Right kidney (tissue), 1 donor: ENCODE data around the gene IFT52.

Source experiments
- DNase-seq: peaks from one replicate; pipeline ENCODE4 v3.0.0-alpha.2; 2016

Gene IFT52

DNA sequence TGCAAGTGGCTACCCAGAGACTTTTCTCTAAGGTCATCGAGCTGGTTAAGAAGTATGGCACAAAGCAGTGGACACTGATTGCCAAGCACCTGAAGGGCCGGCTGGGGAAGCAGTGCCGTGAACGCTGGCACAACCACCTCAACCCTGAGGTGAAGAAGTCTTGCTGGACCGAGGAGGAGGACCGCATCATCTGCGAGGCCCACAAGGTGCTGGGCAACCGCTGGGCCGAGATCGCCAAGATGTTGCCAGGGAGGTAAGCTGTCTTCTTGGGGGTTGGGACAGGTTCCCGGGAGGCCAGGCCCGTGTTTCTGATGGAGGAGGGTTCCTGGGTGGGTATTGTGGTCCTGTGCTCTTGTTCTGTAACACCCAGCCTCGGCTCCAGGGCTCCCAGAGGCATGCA lies 96.1 kb downstream of the IFT52 start:
- no peak for DNase-seq

DNA sequence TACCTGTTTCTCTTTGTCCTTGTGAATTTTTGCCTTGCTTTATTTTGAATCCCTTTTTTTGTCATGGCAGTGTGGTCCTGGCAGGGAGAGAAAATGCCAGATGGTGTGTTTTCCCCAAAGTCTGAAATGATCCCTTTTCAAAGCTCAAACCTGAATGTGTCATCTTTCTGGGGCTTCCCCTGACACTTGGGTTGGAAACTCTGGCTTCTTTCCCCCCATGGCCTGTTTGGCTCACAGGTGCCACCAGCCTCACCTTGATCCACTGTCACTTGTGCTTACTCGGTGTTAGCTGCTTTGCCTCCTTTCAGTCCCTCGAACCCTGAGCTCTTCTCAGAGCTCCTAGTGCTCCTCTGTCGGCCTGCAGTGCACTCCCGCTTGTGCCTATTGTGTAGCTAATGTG lies 98.4 kb downstream of the IFT52 start:
- DNase-seq, result no peak

DNA sequence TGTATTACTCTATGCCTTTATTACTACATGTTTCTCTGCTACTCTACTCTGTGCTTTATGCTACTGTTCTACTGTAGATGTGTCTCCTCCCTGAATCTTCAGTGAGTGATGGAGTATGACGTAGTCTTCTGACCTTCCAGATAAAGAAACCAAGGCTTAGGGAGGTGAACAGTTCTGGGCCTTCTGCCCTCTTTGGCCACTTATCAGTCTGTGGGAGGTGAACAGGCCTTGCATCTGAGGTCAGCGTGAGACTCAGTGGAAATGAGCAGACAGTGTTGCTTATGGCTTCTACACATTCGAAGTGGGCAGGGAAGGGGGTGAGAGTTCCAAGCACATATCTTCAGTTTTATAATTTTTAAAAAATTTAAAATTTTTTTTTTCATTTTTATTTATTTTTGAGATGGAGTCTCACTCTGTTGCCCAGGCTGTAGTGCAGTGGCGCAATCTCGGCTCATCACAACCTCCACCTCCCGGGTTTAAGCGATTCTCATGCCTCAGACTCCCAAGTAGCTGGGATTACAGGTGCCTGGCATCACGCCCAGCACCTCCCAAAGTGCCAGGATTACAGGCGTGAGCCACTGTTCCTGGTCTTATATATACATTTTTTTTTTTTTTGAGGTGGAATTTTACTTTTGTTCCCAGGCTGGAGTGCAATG lies 100.3 kb downstream of the IFT52 start:
- no peak for DNase-seq

DNA sequence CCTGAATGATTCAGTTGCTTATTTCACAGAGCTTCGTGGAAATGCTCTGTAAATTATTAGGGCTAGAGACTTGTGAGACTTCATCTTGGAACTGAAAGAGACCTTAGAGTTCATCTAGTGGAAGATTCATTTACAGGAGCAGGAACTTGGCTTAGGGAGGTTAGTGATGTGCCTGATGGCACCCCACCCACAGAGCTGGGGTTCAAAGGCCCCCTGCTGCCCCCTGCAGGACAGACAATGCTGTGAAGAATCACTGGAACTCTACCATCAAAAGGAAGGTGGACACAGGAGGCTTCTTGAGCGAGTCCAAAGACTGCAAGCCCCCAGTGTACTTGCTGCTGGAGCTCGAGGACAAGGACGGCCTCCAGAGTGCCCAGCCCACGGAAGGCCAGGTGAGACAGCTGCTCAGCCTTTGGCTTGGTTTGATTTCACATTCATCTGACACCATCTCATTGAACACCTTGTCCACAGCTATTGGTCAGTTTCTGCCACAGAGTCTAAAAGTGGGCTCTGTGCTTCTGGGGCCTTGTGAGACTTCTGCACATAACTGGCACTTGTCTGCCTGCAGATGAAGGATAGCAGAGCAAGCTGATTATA lies 101.3 kb downstream of the IFT52 start:
- no peak for DNase-seq

DNA sequence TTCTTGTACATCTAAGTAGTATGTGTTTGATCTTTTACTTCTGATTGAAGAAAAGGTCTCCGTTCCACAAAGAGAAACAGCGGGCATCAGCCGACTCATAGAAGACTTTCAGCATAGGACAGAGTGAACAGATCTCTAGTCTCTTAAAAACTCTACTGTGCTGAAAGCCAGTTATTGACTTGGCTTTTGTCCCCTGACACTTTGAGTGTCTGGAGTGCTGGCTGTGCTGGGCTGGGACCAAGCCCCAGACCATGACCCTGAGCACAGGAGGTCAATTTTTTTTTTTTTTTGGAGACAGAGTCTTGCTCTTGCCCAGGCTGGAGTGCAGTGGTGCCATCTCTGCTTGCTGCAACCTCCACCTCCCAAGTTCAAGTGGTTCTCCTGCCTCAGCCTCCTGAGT lies 104.0 kb downstream of the IFT52 start:
- DNase-seq, result no peak

DNA sequence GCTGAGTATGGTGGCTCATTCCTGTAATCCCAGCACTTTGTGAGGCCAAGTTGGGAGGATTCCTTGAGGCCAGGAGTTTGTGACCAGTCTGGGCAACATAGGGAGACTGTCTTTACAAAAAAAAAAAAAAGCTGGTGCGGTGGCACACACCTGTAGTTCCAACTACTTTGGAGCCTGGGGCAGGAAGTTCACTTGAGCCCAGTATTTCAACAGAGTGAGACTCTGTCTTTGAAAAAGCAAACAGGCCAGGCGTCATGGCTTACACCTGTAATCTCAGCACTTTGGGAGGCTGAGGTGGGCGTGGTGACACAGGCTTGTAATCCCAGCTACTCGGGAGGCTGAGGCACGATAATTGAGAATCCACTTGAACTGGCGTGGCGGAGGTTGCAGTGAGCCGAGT lies 104.8 kb downstream of the IFT52 start:
- DNase-seq, result no peak
